HuH-7 (cell line): Measurements from ENCODE around the gene MGAM2.
A peak's percentile ranks its signal among the peaks of the same experiment; 100 is the strongest.

Experiments
- DNase-seq: peaks from one replicate; pipeline ENCODE4 v3.0.0; 2011; ENCODE audit warnings: low spot score

MGAM2 gene

DNA sequence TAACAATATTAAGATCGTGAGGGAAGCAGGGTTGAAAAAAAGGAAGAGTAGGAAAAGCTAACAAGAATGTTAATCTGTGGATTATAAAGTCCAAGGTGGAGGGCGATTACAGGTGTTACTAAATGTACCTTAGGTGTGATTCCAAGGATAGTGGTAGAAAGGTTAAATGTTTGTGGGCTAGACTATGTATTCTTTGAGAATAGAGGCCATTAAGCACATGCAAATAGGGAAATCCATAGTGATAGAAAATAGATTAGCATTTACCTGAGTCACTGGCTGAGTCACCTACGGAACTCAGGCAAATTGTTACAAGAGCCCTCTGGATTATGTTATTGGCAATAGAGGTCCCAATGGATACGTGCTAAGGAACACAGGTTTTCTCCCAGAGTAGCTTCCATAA is 9.0 kb downstream of the MGAM2 start:
- no peak for DNase-seq

DNA sequence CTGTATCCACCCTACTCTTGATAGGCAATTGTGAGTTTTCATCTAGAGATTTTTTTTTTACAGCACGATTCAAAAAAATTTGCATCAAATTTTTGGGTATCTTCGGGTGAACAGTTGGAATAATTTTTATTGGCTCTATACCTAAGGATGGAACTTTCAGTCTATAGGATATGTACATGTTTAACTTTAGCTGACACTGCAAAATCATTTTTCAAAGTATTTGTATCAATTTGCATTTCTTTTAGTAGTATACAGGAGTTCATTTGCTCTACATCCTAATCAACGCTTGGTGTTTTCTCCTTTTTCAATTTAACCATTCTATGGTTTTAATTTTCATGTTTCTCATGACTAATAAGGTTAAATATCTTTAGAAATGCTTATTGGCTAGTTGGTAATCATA is 11.7 kb downstream of the MGAM2 start:
- DNase-seq: no peak

DNA sequence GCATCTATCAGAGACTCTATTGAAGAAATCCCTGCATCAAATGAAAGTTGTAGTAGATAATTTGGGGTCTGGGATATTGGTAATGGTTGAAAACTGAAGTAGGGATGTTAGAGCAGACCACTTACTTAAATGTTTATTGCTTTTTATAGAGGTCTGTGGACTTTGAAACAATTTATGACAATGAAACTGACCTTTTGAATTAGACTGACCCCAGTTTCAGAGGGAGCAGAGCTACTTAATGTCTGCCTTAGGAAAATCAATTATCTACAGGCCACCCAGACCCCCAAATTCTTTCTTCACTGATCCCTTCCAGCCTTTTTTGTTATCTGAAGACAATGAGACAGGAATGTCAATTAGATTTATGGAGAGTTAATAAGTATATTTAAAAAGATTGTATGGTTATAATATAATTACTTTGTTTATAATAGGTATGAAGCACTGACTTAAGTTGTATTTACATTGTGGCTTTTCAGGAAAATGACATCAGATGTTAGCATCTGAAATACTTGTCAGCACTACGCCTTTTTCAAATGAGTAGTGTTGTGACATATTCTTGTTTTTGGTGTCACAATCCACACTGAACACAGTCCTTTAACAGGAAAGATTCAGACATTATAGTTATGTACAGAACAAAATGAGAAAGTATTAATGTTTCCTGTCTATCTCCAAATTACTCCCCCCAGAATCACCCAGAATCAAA is 13.9 kb downstream of the MGAM2 start:
- DNase-seq: no peak

DNA sequence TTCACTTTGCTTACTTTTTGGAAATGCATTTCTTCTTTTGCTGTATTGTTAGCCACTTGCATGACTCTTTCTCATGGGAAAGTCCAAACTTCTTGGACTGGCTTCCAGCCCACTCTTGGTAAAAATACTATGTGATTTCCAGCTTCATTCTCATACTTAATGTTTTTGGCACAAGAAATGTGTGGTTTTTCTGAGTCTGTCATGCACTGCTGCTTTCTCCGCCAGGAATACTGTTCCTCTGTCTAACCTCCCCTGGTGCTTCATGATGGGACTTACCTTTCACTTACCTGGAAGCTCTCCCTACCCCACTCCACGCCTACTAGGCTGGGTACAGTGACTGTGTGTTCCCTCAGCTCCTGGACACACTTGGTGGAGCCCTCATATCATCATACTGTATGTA is 18.7 kb downstream of the MGAM2 start:
- DNase-seq: no peak

DNA sequence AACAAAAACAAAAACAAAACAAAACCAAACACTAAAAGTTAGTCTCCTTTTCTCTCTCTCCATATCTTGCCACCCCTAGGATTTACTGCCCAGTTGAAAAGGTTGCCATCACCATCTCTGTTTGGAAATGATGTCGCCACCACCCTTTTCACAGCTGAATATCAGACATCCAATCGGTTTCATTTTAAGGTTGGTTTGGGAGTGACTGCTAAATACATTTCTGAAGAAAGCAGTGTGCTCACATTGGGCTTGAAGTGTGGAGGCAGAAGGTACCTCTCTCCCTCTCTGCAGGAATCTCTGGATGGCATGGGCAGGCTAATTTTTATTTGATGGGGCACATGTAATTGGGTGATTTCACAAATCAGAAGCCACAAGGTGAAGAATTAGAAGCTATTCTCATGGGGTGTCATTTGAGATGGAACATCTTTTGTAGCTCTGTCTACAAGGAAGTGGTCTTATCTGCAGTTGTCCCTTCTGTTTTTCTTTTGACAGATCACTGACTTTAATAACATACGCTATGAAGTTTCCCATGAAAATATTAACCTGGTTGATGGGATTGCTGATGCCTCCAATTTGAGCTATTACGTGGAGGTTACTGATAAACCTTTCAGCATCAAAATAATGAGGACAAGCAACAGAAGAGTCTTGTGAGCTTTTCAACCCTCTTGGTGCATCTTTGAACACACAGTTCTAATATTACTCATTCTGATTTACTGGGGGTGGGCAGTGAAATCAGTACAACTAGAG is 20.1 kb downstream of the MGAM2 start:
- DNase-seq: no peak

DNA sequence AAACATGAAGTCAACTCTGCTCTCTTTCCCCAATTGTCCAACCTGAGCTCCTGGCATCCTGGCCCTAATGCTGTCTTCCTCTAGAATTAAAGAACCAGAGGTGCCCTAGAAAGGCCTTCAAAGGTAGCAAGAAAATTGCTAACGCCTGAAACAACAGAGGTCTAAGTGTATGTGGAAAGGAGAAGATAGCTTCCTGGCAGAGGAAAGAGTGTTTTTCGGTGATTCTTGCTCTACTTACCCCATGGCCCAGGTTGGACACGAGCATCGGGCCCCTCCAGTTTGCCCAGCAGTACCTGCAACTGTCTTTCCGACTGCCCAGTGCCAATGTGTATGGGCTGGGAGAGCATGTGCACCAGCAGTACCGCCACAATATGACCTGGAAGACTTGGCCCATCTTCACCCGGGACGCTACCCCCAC is 22.2 kb downstream of the MGAM2 start:
- DNase-seq: no peak

DNA sequence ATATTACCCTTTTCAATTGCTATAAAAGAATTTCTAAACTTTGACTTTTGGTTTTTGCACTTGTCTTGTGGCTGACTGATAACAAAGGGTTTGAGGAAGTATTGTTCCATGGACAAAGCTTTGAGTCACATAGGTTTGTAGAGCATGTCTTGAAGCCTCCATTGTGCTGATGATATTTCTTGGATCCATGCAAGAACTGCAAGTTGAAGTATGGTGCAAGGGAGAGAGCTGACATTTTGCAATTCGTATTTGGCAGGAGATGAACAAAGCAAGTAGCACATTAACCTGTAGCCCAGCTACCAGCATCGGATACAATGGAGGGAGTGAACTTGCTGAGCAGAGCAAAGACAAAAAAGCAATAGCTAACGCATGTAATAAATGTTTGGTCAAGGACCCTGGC is 23.4 kb downstream of the MGAM2 start:
- DNase-seq: no peak

DNA sequence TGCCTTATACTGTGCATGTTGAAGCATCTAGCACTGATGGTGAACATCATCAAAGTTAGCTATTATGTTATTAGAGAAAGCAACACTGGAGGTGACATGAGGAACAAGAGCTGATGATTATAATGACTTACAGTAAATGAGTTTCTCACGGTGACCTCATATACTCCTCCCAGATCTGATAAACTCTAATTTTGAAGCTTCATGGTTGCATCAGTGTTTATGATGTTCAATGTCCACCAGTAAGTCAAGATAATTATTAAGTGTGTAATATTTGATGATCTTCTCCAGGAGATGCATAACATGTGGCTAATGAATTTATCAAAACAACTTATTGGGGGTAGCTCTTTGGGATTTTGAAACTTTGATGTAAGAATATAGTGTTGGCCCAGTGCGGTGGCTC is 27.5 kb downstream of the MGAM2 start:
- no peak for DNase-seq

DNA sequence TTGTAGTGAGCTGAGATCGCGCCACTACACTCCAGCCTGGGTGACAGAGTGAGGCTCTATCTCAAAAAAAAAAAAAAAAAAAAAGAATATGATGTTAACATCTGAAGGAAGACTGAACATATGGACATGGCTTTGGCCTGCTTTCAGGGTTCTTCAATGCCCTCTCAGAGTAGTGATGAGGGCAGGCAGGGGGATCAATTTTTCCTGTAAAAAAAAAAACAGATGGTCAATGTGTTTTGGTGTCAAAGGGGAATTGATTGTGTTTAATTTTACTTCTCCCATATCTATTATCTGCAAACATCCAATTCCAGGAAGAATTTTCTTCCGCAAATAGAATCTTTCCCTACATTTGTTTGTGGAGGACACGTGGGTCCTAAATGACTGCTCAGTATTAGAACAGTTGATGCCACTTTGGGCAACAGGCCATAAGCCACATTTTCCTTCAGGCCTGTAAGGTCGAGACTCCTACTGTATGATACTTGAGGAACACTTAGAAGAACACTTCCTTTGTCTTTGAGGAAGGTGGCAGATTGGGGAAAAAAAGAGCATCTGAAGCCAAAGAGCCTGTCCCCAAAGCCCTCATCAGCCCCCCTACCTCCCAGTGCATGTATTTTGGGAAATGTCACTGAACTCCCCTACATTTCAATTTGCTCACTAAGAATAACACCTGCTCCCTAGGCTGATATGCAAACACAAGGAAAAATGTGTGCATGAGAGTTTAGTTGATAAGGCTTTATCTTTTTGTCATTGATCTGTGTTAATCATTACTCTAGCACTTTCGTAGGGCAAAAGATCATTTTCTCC is 28.3 kb downstream of the MGAM2 start:
- no peak for DNase-seq

DNA sequence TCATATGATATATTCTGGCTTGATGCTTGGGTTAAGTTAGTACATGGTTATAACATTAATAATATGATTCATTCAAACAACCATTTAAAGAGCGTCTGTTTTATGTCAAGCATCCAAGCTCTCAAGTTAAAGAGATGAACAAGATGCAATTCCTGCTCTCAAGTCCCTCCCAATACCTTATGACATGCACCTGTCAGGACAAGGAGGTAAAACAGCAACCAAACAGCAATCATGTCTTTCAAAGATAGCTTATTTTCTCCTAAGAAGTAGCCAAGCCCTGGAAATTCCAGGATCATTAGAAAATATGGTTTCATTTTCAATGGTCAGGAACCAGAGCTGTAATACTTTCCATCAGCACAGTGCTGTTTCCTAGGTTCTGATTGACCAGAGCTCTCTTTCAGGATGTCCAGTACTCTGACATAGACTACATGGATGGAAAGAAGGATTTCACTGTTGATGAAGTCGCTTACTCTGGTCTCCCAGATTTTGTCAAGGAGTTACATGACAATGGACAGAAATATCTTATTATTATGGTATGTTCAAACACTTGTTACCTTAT is 29.0 kb downstream of the MGAM2 start:
- no peak for DNase-seq

DNA sequence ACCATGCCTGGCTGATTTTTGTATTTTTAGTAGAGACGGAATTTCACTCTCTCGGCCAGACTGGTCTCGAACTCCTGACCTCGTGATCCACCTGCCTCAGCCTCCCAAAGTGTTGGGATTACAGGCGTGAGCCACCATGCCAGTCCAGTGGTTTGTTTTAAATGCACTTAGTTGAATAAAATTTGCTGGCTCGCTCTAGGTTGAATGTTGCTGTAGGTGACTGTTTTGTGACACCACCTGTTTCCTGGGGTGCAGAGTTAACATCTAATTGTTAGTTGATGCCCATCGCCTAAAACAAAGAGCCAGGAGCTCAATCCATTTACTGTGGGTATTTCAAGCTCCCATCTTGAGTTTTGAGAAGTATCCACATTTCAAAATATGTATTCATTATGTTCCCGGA is 31.2 kb downstream of the MGAM2 start:
- DNase-seq: no peak

DNA sequence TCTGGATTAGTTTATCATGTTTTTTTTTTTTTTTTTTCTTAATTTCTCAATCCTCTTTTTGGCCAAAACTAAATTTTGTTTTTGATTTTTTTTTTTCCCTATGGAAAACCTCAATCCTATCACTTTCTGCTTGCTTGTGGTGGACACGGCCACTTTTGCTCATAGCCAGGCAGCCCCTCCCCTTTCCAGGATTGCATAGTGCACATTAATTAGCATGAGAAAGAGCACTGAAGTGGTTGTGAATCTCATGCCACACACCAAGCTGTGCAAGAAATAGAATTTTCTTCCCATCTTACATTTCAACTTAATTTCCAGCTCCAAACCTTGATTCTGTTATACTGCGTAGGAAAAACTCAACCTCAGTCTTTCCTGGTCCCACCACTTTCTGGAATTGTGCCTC is 34.6 kb downstream of the MGAM2 start:
- no peak for DNase-seq

DNA sequence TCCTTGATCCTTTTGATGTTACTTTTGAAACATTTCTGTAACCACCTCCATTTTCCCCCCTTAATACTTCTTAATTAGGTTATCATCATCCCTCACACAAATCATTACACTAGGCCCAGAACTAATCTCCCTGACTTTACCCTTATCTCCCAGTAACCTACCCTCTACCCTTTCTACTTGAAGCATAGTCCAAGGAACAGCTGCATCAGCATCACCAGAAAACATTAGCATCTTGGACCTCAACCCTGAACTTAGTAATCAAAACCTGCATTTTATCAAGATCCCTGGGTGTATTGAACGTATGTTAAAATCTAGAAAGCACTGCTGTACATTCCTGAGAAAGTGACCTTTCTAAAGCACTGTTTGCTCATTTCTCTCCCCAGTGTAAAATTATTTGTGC is 38.8 kb downstream of the MGAM2 start:
- no peak for DNase-seq

DNA sequence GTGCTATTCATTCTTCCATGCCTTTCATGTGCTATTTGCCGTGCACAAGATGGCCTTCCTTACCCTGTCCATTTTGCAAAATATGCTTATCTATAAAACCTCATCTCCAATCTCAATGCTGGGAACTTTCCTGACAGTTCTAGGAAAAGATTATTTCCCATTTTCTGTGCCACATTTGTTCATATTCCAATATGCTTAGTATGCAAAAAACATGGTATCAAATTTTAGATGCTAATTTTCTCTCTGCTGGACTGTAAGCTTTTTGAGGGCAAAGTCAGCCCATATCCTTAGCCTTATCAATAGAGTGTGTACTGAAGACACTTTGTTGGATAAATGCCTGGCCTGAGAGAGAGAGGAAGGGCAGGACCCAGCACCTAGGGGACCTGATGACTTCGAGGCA is 39.4 kb downstream of the MGAM2 start:
- DNase-seq: no peak

DNA sequence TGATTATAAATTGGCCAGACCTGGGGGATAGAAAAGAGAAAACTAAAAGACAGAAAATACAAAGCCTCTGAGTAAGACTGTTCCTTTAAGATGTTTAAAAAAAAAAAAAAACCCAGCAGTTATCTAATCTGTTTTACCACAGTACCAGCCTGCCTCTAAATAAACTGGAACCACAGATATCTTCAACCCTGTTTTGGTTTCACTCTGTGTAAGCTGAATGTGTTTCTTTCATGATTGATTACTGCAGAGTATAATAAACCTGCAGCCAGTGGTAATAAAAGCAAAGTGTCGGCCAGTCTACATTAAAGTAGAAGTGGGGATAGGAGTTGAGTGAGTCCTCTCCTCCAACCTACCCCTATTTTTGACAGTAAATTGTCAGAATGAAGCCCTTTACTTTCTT is 40.6 kb downstream of the MGAM2 start:
- peak; percentile 20 for DNase-seq

DNA sequence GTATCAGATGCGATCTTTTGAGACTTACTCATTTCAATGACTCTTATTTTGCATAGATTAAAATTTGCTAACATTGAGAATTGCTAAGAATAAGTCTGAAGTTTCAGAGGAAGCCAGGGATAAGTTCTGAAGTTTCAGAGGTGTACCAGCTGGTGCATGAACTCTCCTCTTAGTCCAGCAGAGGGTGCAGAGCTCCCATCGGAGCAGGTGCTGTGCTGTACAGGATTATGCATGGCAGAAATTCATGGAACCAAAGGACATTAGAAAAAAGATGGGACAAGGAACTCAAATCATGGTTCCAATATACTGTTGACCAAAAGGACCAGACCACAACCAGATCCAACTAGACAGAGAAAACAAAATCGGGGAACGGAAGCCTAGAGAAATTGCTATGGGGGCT is 41.9 kb downstream of the MGAM2 start:
- peak; percentile 46 for DNase-seq

DNA sequence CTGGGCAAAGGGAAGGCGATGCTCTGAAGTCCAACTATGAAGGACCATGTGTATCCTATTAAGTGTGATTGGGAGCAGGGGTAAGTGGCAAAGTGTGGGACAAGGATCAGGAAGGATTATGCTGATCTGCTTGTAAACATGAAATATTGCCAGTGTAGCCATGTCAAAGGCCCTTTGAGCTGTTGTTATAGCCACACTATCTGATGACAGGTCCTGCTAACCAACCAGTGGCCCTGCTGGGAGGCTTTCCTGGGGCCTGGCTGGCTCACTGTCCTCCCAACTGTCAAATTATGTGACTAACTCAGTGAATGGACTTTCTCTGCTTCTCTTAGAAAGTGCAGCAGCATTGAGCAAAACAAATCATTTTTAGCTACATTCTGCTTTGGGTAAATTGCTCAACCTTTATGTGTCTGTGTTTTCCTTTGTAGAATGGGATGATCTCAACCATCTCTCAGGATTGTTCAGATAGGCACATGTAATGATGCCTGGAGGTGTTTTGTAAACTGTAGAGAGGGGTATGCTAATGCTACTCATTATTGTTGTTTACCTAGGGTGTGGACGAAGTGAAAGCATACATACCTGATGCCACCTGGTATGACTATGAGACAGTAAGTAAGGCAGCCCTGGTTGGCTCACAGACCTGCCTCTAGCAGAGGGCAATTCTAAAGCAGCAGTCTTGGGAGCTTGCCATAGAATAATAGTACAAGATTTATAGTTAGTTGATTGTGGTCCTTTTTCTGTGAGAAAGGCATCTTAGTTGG is 47.4 kb downstream of the MGAM2 start:
- DNase-seq: no peak

DNA sequence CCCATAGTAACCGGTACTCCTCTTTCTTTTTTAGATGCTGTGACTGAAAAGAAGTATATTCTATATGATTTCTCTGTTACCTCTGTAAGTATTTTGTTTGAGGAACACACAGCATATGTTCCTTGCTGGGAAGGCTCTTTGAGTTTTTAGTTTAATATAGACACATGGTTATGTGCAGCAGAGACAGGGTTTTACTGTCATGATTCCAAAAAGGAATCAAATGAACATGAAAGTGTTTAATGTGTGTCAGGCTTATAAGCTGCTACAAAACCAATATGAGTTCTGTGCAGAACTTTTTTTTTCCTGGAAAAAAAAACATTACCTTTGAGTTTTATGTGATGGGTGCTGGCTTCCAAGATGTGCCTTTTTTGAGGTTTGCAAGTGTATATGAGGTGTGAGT is 50.4 kb downstream of the MGAM2 start:
- DNase-seq: no peak

DNA sequence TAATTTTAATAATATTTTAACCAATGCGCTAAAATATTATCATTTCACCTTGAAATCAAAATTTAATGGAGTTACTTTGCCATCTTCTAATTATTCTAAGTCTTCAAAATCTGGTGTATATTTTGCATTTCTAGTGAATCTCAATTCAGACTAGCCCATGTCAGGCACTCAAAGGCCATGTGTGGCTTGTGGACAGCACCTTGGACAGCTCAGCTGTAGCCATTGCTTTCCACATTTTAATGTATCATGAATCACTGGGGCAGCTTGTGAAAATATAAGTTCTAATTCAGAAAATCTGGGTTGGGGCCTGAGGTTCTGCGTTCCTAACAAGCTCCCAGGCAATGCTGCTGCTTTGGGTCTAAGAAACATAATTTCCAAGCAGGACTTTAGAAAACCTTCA is 57.2 kb downstream of the MGAM2 start:
- no peak for DNase-seq

DNA sequence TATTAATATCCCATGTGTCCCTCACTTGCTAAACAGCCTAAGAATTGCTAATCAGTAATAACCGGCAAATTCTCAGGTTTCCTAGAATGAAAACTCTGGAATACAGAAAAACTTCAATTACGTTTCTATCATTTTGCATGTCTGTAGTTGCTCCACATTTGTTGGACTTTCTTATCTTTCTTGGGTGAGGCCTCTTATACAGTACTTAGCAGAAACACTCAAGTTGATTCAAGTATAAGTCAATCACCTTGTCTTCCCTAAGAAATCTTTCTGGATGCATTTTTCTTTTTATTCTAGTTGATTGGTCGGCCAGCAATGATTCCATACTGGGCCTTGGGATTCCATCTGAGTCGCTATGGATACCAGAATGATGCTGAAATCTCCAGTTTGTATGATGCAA is 61.4 kb downstream of the MGAM2 start:
- no peak for DNase-seq

DNA sequence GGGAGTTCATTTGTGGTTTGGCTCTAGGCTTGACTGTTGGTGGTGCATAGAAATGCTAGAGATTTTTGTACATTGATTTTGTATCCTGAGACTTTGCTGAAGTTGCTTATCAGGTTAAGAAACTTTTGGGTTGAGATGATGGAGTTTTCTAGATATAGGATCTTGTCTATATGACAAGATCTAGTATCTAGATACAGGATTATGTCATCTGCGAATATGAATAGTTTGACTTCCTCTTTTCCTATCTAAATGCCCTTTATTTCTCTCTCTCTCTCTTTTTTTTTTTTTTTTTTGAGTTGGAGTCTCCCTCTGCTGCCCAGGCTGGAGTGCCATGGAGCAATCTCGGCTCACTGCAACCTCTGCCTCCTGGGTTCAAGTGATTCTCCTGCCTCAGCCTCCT is 62.9 kb downstream of the MGAM2 start:
- no peak for DNase-seq

DNA sequence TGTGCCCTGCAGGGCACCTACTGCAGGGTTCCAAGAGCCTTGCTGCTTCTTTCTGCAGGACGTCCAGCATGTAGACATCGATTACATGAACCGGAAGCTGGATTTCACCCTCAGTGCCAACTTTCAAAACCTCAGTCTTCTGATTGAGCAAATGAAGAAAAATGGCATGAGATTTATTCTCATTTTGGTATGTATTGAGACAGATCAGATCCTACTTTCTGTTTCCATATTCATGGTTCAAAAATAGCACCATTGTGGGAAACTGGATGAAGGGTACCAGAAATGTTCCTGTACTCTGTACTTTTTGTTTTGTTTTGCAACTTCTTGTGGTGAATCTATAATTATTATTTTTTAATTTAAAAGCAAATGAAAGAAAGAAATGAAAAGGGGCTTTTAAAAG is 64.1 kb downstream of the MGAM2 start:
- DNase-seq: no peak
